Testis (tissue), 5 donors: ENCODE data around the gene OSBPL3. TPM values are rescaled to one million over a fixed set of nuclear protein-coding genes. Genes with fewer than 3 reads are reported as not detected.
A peak's percentile ranks its signal among the peaks of the same experiment; 100 is the strongest.

Experiments
- DNase-seq: peaks from one replicate; pipeline ENCODE4 v3.0.0-alpha.2; 2019
- H3K27ac ChIP-seq, 2 donors: fragments of 200-600 bp; sonication (generic); one replicate each; pipeline ENCODE4 v1.5.1; 2019
- H3K27me3 ChIP-seq: fragments of 200-600 bp; sonication (generic); one replicate; pipeline ENCODE4 v1.5.1; 2019
- H3K36me3 ChIP-seq: fragments of 200-600 bp; sonication (generic); one replicate; pipeline ENCODE4 v1.5.1; 2017; ENCODE audit warnings: low read depth; ENCODE audit errors: missing control alignments
- H3K4me1 ChIP-seq: fragments of 200-600 bp; sonication (generic); one replicate; pipeline ENCODE4 v1.5.1; 2019
- H3K4me3 ChIP-seq, 2 donors: fragments of 200-600 bp; sonication (generic); one replicate each; pipeline ENCODE4 v1.5.1; 2017 to 2019
- H3K9me3 ChIP-seq: fragments of 200-600 bp; sonication (generic); one replicate; pipeline ENCODE4 v1.5.1; 2017
- CTCF ChIP-seq, 3 experiments: fragments of 450-650 bp in 2 of 3; fragments of 200-600 bp in 1 of 3; sonication (generic) in 1 of 3; IDR thresholded peaks; one replicate each; pipeline ENCODE4 v1.5.1; 2016 to 2019; ENCODE audit warnings: antibody characterized with exemption in 3 of 3, mild to moderate bottlenecking in 2 of 3, moderate library complexity in 1 of 3
- POLR2A ChIP-seq: fragments of 450-650 bp; IDR thresholded peaks from one replicate; pipeline ENCODE4 v1.6.1; 2017; ENCODE audit warnings: antibody characterized with exemption, mild to moderate bottlenecking, moderate library complexity
- WGBS, 2 donors: methylation state at CpG; one replicate each; pipeline ENCODE4 v1.1.5; 2018; 5-methylcytosine and 5-hydroxymethylcytosine counted together
- intact Hi-C: fragments of 100-400 bp; cut with DNase I; formaldehyde crosslinking; loops from one replicate; pipeline ENCODE4 v1.15.1; 2023; ENCODE audit warnings: low total_unique reads
- long read RNA-seq, 2 donors: transcript quantifications; one replicate each; lab custom pipeline, GENCODE V29; 2026
- polyA plus RNA-seq: library from polyadenylated mRNA; stranded (reverse); fragments of 350-450 nt; fragmentation: Illumina TruSeq; extraction: RNeasy Lipid Tissue Mini Kit (QIAGEN cat#74804); gene quantifications from one replicate; pipeline ENCODE4 v1.2.3, GENCODE V29; 2014; ENCODE audit warnings: low read depth, low replicate concordance; ENCODE audit not compliant: insufficient read depth
- total RNA-seq, 2 donors: library from RNA; depleted of rRNA; stranded (reverse); fragments of >200 nt; gene quantifications; one replicate each; pipeline ENCODE4 v1.2.3, GENCODE V29; 2016

Gene OSBPL3
- 1 to 10 TPM; 6.9 to 9.4 TPM for total RNA-seq
- 5.6 TPM for polyA plus RNA-seq
- long read RNA-seq, donor 1, result 0 reads
- long read RNA-seq, donor 2, result 0 reads

GRCh38 chr7:24979863-24980533 lies at the start of gene OSBPL3:
OSBPL3 (minus strand) TSS chr7:24980178; CDS start chr7:24892472, 87,706 bp downstream.
- intact Hi-C loops, result no loop called here
- WGBS, 2 donors, result 1% methylated on average over 16 to 68 of the region's 73 CpGs

DNA sequence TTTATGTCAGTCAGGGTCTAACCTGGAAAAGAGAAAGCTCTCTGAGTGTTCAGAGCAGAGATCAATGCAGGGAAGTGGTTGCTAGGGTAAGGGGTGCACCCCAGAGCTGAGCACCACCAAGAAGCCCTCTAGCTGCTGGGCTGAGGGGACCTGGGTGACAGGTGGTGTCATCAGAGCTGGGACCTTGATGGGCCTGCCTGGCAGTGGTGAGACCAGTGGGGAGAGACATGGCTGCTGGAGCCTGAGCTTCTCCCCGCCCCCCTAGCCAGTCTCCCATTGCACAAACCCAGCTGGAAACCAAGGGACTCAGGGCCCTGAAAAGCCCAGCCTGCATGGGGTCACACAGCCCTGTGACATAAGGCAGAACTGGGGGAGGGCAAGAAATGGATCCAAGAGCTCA lies 49.1 kb upstream of the OSBPL3 start:
- 89 to 100% methylated on average over 1 of the region's 1 CpG for WGBS, 2 donors
- no peak for DNase-seq
- no peak for TF ChIP-seq CTCF (IDR thresholded peaks at IDR 0.05)
- TF ChIP-seq POLR2A, result no peak
- H3K27ac ChIP-seq, result no peak overlapping the region
- H3K4me3 ChIP-seq, result no peak overlapping the region
- H3K27me3 ChIP-seq, result no peaks in the 10 kb centered on the region
- no peaks in the 10 kb centered on the region for H3K9me3 ChIP-seq
- intact Hi-C loops, result no loop called here
- no peaks in the 10 kb centered on the region for H3K36me3 ChIP-seq
- no peaks in the 10 kb centered on the region for H3K4me1 ChIP-seq

More at GRCh38 chr7:24979863-24980533, at the start of gene OSBPL3:
- Histone ChIP-seq H3K27ac (peak within 1 kb of the TSS; percentile 0 to 77), H3K36me3 (no peaks in the 10 kb centered on the region), H3K4me1 (peaks cover 13% of the 10 kb centered on the region), H3K27me3 (no peaks in the 10 kb centered on the region), H3K9me3 (no peaks in the 10 kb centered on the region), H3K4me3 (peak within 1 kb of the TSS; percentile 64 to 71)
- TF ChIP-seq CTCF (IDR thresholded peaks at IDR 0.05) (no peak), POLR2A (no peak)
- peak; percentile 96 for DNase-seq

DNA sequence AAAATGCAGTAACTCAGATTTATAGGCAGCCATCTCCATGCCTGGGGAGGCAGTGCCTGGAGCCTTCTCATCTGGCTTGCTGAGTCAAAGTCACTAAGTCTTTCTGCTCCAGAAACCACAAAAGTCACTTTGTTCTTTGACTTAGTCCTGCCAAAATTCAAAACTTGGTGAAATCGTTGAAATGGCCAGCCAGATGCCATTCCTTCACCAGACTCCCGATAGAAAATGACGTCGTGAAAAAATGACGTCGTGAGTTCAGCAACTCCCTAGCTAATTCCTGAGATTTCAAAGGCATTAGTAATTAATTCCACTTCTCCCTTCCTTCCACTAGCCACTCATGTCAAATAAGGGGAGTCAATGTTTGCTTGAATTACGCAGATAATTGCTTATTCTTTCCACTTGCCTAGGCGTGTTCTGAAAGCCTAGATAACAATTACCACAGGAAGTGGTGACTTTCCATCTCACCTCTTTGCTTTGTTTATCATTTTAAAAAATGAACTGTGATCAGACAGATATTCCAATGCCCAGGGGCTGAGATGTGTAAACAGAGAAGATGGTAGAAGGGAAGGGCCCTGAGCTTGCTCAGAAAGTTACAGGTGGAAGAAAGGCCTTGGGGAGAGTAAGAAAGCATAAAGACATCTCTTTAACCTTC lies 48.5 kb upstream of the OSBPL3 start:
- no peak overlapping the region for H3K4me3 ChIP-seq
- TF ChIP-seq CTCF (IDR thresholded peaks at IDR 0.05) (no peak), POLR2A (no peak)

GRCh38 chr7:25026156-25026555 lies 46.2 kb upstream of the OSBPL3 start:
- intact Hi-C loops, result no loop called here
- TF ChIP-seq POLR2A (no peak), CTCF (IDR thresholded peaks at IDR 0.05) (no peak)
- Histone ChIP-seq H3K4me1 (no peaks in the 10 kb centered on the region), H3K4me3 (no peak overlapping the region), H3K36me3 (no peaks in the 10 kb centered on the region), H3K27ac (no peak overlapping the region), H3K9me3 (no peaks in the 10 kb centered on the region), H3K27me3 (no peaks in the 10 kb centered on the region)
- WGBS, 2 donors, result 70 to 74% methylated on average over 3 of the region's 3 CpGs
- no peak for DNase-seq

More for the DNA sequence above, 48.5 kb upstream of the OSBPL3 start:
- Histone ChIP-seq H3K27ac (no peak overlapping the region), H3K27me3 (no peaks in the 10 kb centered on the region), H3K4me1 (no peaks in the 10 kb centered on the region), H3K9me3 (no peaks in the 10 kb centered on the region), H3K36me3 (no peaks in the 10 kb centered on the region)
- intact Hi-C loops, result no loop called here
- no peak for DNase-seq
- WGBS, 2 donors, result 25 to 41% methylated on average over 8 of the region's 8 CpGs
